ENCODE data around the gene RBM38.
"Not testable (repeated sequence)": the region's sequence is repeated elsewhere in the genome, so short reads cannot be mapped to it uniquely, and the experiment has no call there.

The RBM38 gene

GRCh38 chr20:57405236-57406016 is 14.2 kb downstream of the RBM38 start:
- DNase-seq = no peak

- DNase-seq = no peak
These were observed 16.4 kb downstream of the RBM38 start for GRCh38 chr20:57407541-57407956.

GRCh38 chr20:57408131-57408530 is 16.9 kb downstream of the RBM38 start:
- DNase-seq = no peak

GRCh38 chr20:57408536-57409233 is 17.5 kb downstream of the RBM38 start:
- DNase-seq = no peak

GRCh38 chr20:57409316-57409671 is 18.1 kb downstream of the RBM38 start:
- no peak for DNase-seq

- DNase-seq = no peak
These were observed 18.6 kb downstream of the RBM38 start for GRCh38 chr20:57409672-57410397.

GRCh38 chr20:57410398-57410920 is 19.3 kb downstream of the RBM38 start:
- DNase-seq = no peak

GRCh38 chr20:57410924-57411323 is 19.7 kb downstream of the RBM38 start:
- no peak for DNase-seq

GRCh38 chr20:57411406-57412283 is 20.4 kb downstream of the RBM38 start:
- no peak for DNase-seq

- DNase-seq = no peak
These were observed 21.3 kb downstream of the RBM38 start for GRCh38 chr20:57412347-57413029.

GRCh38 chr20:57413986-57414385 is 22.8 kb downstream of the RBM38 start:
- DNase-seq = no peak

- no peak for DNase-seq
These were observed 23.8 kb downstream of the RBM38 start for GRCh38 chr20:57414867-57415592.

- DNase-seq = no peak
These were observed 24.6 kb downstream of the RBM38 start for GRCh38 chr20:57415771-57416170.

GRCh38 chr20:57416296-57417022 is 25.3 kb downstream of the RBM38 start:
- no peak for DNase-seq

GRCh38 chr20:57417051-57417689 is 26.0 kb downstream of the RBM38 start:
- no peak for DNase-seq

- DNase-seq = no peak
These were observed 26.9 kb downstream of the RBM38 start for GRCh38 chr20:57417830-57418780.

- DNase-seq = not testable (repeated sequence)
These were observed 28.3 kb downstream of the RBM38 start for GRCh38 chr20:57419479-57419878.

GRCh38 chr20:57420571-57421252 is 29.5 kb downstream of the RBM38 start:
- DNase-seq = peak; percentile 14

Data from NCI-H345 (cell line).